Cardiac muscle cell (in vitro differentiated cells and primary cell): ENCODE data around the gene LAMP2. TPM values are rescaled to one million over a fixed set of nuclear protein-coding genes. Genes with fewer than 3 reads are reported as not detected.

ENCODE experiments used
- DNase-seq, 2 donors: peaks; one replicate each; pipeline versions ENCODE4 v3.0.0 to v3.0.0-alpha.2; 2010 to 2017; ENCODE audit warnings: low read depth in 1 of 2, low spot score in 1 of 2
- H3K27ac ChIP-seq: fragments of 200-600 bp; sonication (generic); 2 replicates; pipeline ENCODE4 v1.5.1; 2016
- H3K27me3 ChIP-seq: fragments of 200-600 bp; sonication (generic); 2 replicates; pipeline ENCODE4 v1.6.0; 2016; ENCODE audit warnings: control low read depth
- H3K36me3 ChIP-seq: fragments of 200-600 bp; sonication (generic); 2 replicates; pipeline ENCODE4 v1.5.1; 2016; ENCODE audit warnings: control low read depth
- H3K4me1 ChIP-seq: fragments of 200-600 bp; sonication (generic); 2 replicates; pipeline ENCODE4 v1.8.1; 2017; ENCODE audit warnings: low read depth, mild to moderate bottlenecking, mixed run types
- H3K4me3 ChIP-seq: fragments of 200-600 bp; sonication (generic); 2 replicates; pipeline ENCODE4 v1.5.1; 2016; ENCODE audit warnings: mild to moderate bottlenecking
- H3K9me3 ChIP-seq: fragments of 200-600 bp; sonication (generic); 2 replicates; pipeline ENCODE4 v1.5.1; 2017; ENCODE audit warnings: low read depth, mild to moderate bottlenecking, control low read depth
- CTCF ChIP-seq: IDR thresholded peaks from 2 replicates; pipeline ENCODE4 v1.5.1; 2012; ENCODE audit warnings: low read depth, mild to moderate bottlenecking, low read length
- polyA plus RNA-seq: library from polyadenylated mRNA; unstranded; fragments of >200 nt; fragmentation: Nextera tagmentation; extraction: Ambion mirVana; gene quantifications from 2 replicates; pipeline ENCODE4 v1.2.1, GENCODE V29; 2016
- total RNA-seq: library from RNA; depleted of rRNA; stranded (reverse); fragments of >200 nt; gene quantifications from 2 replicates; pipeline ENCODE4 v1.2.3, GENCODE V29; 2016

Gene LAMP2
- total and polyA plus RNA-seq, 2 experiments from 2014 or later: 41.7 to 72.0 TPM

GRCh38 chrX:120429776-120430540, 39.1 kb downstream of the LAMP2 start:
- Histone ChIP-seq H3K27ac (no peak overlapping the region), H3K4me1 (no peaks in the 10 kb centered on the region), H3K36me3 (no peaks in the 10 kb centered on the region), H3K27me3 (no peaks in the 10 kb centered on the region), H3K9me3 (no peaks in the 10 kb centered on the region), H3K4me3 (no peak overlapping the region)
- TF ChIP-seq CTCF: no peak
- DNase-seq: no peak

- TF ChIP-seq CTCF: no peak
- peak in 1 of 2 donors; percentile 7 for DNase-seq
- Histone ChIP-seq H3K27me3 (no peaks in the 10 kb centered on the region), H3K4me3 (no peak overlapping the region), H3K27ac (no peak overlapping the region), H3K9me3 (no peaks in the 10 kb centered on the region), H3K4me1 (no peaks in the 10 kb centered on the region), H3K36me3 (no peaks in the 10 kb centered on the region)
Measured at GRCh38 chrX:120428309-120428708, 40.8 kb downstream of the LAMP2 start.

GRCh38 chrX:120426599-120426998, 42.5 kb downstream of the LAMP2 start:
- H3K36me3 ChIP-seq: no peaks in the 10 kb centered on the region
- no peak for TF ChIP-seq CTCF
- no peaks in the 10 kb centered on the region for H3K27me3 ChIP-seq
- no peaks in the 10 kb centered on the region for H3K4me1 ChIP-seq
- H3K27ac ChIP-seq: no peak overlapping the region
- no peak for DNase-seq
- no peak overlapping the region for H3K4me3 ChIP-seq
- H3K9me3 ChIP-seq: no peaks in the 10 kb centered on the region

- no peak for DNase-seq
- no peaks in the 10 kb centered on the region for H3K36me3 ChIP-seq
- no peaks in the 10 kb centered on the region for H3K27me3 ChIP-seq
- H3K27ac ChIP-seq: no peak overlapping the region
- H3K9me3 ChIP-seq: no peaks in the 10 kb centered on the region
- H3K4me3 ChIP-seq: no peak overlapping the region
- TF ChIP-seq CTCF: no peak
- H3K4me1 ChIP-seq: no peaks in the 10 kb centered on the region
Measured at GRCh38 chrX:120419463-120419862, 49.6 kb downstream of the LAMP2 start.

GRCh38 chrX:120408168-120408567, 60.9 kb downstream of the LAMP2 start:
- DNase-seq: no peak
- H3K27me3 ChIP-seq: no peaks in the 10 kb centered on the region

More at GRCh38 chrX:120408168-120408567, 60.9 kb downstream of the LAMP2 start:
- Histone ChIP-seq H3K4me1 (no peaks in the 10 kb centered on the region), H3K4me3 (no peak overlapping the region), H3K27ac (no peak overlapping the region), H3K9me3 (no peaks in the 10 kb centered on the region), H3K36me3 (no peaks in the 10 kb centered on the region)
- no peak for TF ChIP-seq CTCF
